Ovary (tissue), 9 donors: Measurements from ENCODE around the gene PPP2R2C. TPM values are rescaled to one million over a fixed set of nuclear protein-coding genes. Genes with fewer than 3 reads are reported as not detected.

Experiments
- DNase-seq, 5 donors: peaks; one replicate each; pipeline ENCODE4 v3.0.0-alpha.2; 2019 to 2020
- H3K27ac ChIP-seq, 2 donors: fragments of 200-600 bp; one replicate each; pipeline versions ENCODE4 v1.5.1 to v1.8.0; 2019 to 2022
- H3K27me3 ChIP-seq: fragments of 200-600 bp; one replicate; pipeline ENCODE4 v1.8.0; 2022
- H3K36me3 ChIP-seq: fragments of 200-600 bp; sonication (generic); one replicate; pipeline ENCODE4 v1.5.1; 2019
- H3K4me1 ChIP-seq: one replicate; pipeline ENCODE4 v1.8.1; 2013; ENCODE audit warnings: mild to moderate bottlenecking, moderate library complexity; ENCODE audit not compliant: insufficient read depth
- H3K4me3 ChIP-seq: fragments of 200-600 bp; sonication (generic); one replicate; pipeline ENCODE4 v1.5.1; 2017
- H3K9me3 ChIP-seq, 2 donors: fragments of 200-600 bp in 1 of 2; sonication (generic) in 1 of 2; one replicate each; pipeline versions ENCODE4 v1.5.1 to v1.8.1; 2013 to 2019; ENCODE audit warnings: mild to moderate bottlenecking in 1 of 2, moderate library complexity in 1 of 2
- CTCF ChIP-seq, 3 donors: fragments of 450-650 bp in 2 of 3; fragments of 200-600 bp in 1 of 3; IDR thresholded peaks; one replicate each; pipeline versions ENCODE4 v1.5.1 to v1.8.0; 2016 to 2022; ENCODE audit warnings: antibody characterized with exemption in 3 of 3, mild to moderate bottlenecking in 1 of 3
- EP300 ChIP-seq: sonication (generic); formaldehyde crosslinking; IDR thresholded peaks from one replicate; pipeline ENCODE4 v1.6.1; 2017; ENCODE audit warnings: antibody characterized with exemption
- POLR2A ChIP-seq: fragments of 450-650 bp; IDR thresholded peaks from one replicate; pipeline ENCODE4 v1.6.1; 2017; ENCODE audit warnings: antibody characterized with exemption, mild to moderate bottlenecking, moderate library complexity
- WGBS, 3 donors: extraction: QIAGEN DNeasy Blood & Tissue Kit in 1 of 3; methylation state at CpG; one replicate each; pipeline versions ENCODE4 v1.1.5 to v1.1.7; 2013 to 2017; 5-methylcytosine and 5-hydroxymethylcytosine counted together
- intact Hi-C, 4 donors: fragments of 100-400 bp; cut with DNase I; formaldehyde crosslinking; loops; one replicate each; pipeline versions ENCODE4 v1.11.0 to v1.15.1; 2022 to 2023
- polyA plus RNA-seq, 2 donors: library from polyadenylated mRNA; stranded (reverse); fragments of 200-250 nt in 1 of 2; fragments of 350-450 nt in 1 of 2; fragmentation: Illumina TruSeq in 1 of 2; extraction: RNeasy Lipid Tissue Mini Kit (QIAGEN cat#74804) in 1 of 2; gene quantifications; one replicate each; pipeline ENCODE4 v1.2.3, GENCODE V29; 2013 to 2014
- total RNA-seq, 7 donors: library from RNA; depleted of rRNA in 2 of 7; stranded (reverse); fragments of >200 nt in 2 of 7; fragmentation: NEBNext Ultra II Directional in 3 of 7; extraction: Animal tissue kit (Norgen Biotek cat#: 25700) in 3 of 7; gene quantifications; one replicate each; pipeline versions ENCODE4 v1.1.0 to v1.2.4, GENCODE V29; 2016 to 2023
- donor health status: DM: no; HTN: no; CAD: no; lungs with moderate emphysema.
- donor health status: DM: no; HTN: no; CAD: no.
- donor health status: Bipolar disorder and iron deficiency.
- donor health status: DM: yes; HTN: yes; CAD: no.
- donor health status: DM: no; HTN: no; CAD: no.
- donor health status: DM: yes; HTN: yes; CAD: no.

Gene PPP2R2C
- total and polyA plus RNA-seq, 9 donors: 0.12 to 4.5 (median 0.77) TPM

- Histone ChIP-seq H3K4me1 (no peaks in the 10 kb centered on the region), H3K27me3 (no peaks in the 10 kb centered on the region), H3K27ac (no peak overlapping the region), H3K36me3 (no peaks in the 10 kb centered on the region), H3K9me3 (no peaks in the 10 kb centered on the region), H3K4me3 (no peak overlapping the region)
- intact Hi-C loops: loop anchor here in 1 of 4 donors (5.0 kb wide), 1 partner anchor 554 kb away; no protein-coding TSS in a partner anchor
- TF ChIP-seq POLR2A (no peak), EP300 (no peak), CTCF (IDR thresholded peaks at IDR 0.05) (no peak)
- 23 to 48% (median 23%) methylated on average over 12 of the region's 12 CpGs for WGBS, 3 donors
- DNase-seq: no peak
Measured at GRCh38 chr4:6396696-6397236, 75.6 kb downstream of the PPP2R2C start.

GRCh38 chr4:6395466-6396228, 76.8 kb downstream of the PPP2R2C start:
- no peaks in the 10 kb centered on the region for H3K4me1 ChIP-seq
- H3K36me3 ChIP-seq: no peaks in the 10 kb centered on the region
- TF ChIP-seq POLR2A (no peak), CTCF (IDR thresholded peaks at IDR 0.05) (no peak), EP300 (no peak)
- DNase-seq: no peak
- no peak overlapping the region for H3K27ac ChIP-seq
- 72 to 88% (median 86%) methylated on average over 17 of the region's 17 CpGs for WGBS, 3 donors
- no peak overlapping the region for H3K4me3 ChIP-seq
- H3K27me3 ChIP-seq: no peaks in the 10 kb centered on the region
- intact Hi-C loops: loop anchor here in 1 of 4 donors (5.0 kb wide), 1 partner anchor 553 kb away; no protein-coding TSS in a partner anchor
- H3K9me3 ChIP-seq: no peaks in the 10 kb centered on the region

GRCh38 chr4:6394671-6395081, 77.7 kb downstream of the PPP2R2C start:
- Histone ChIP-seq H3K27ac (no peak overlapping the region), H3K4me1 (no peaks in the 10 kb centered on the region), H3K36me3 (no peaks in the 10 kb centered on the region), H3K27me3 (no peaks in the 10 kb centered on the region), H3K4me3 (no peak overlapping the region), H3K9me3 (no peaks in the 10 kb centered on the region)
- no peak for DNase-seq
- intact Hi-C loops: loop anchor here in 1 of 4 donors (5.0 kb wide), 1 partner anchor 552 kb away; no protein-coding TSS in a partner anchor
- 88 to 92% (median 92%) methylated on average over 11 of the region's 11 CpGs for WGBS, 3 donors
- TF ChIP-seq CTCF (IDR thresholded peaks at IDR 0.05) (no peak), POLR2A (no peak), EP300 (no peak)

- peak in 2 of 5 donors; percentile 46 to 55 for DNase-seq
- Histone ChIP-seq H3K4me3 (no peak overlapping the region), H3K4me1 (no peaks in the 10 kb centered on the region), H3K27ac (no peak overlapping the region), H3K9me3 (no peaks in the 10 kb centered on the region), H3K36me3 (no peaks in the 10 kb centered on the region), H3K27me3 (no peaks in the 10 kb centered on the region)
- intact Hi-C loops: loop anchor here in 1 of 4 donors (2.0 kb wide), 1 partner anchor 63 kb away; no protein-coding TSS in a partner anchor
- 56 to 73% (median 60%) methylated on average over 16 of the region's 16 CpGs for WGBS, 3 donors
- no peak for TF ChIP-seq EP300
- TF ChIP-seq CTCF (IDR thresholded peaks at IDR 0.05): no peak
- no peak for TF ChIP-seq POLR2A
Measured at GRCh38 chr4:6393544-6394475, 78.6 kb downstream of the PPP2R2C start.
